ENCODE results near the gene TOX2.

TOX2 gene

GRCh38 chr20:43961116-43961515, 46.5 kb downstream of the TOX2 start:
- no peak for DNase-seq

GRCh38 chr20:43961541-43962471, 47.2 kb downstream of the TOX2 start:
- DNase-seq: no peak

- no peak for DNase-seq
Measured at GRCh38 chr20:43962530-43962929, 47.9 kb downstream of the TOX2 start.

GRCh38 chr20:43963233-43963632, 48.6 kb downstream of the TOX2 start:
- no peak for DNase-seq

- peak; percentile 63 for DNase-seq
Measured at GRCh38 chr20:43963872-43964791, 49.5 kb downstream of the TOX2 start.

- no peak for DNase-seq
Measured at GRCh38 chr20:43968341-43969000, 53.8 kb downstream of the TOX2 start.

GRCh38 chr20:43969028-43969447, 54.4 kb downstream of the TOX2 start:
- no peak for DNase-seq

GRCh38 chr20:43969501-43970182, 55.0 kb downstream of the TOX2 start:
- no peak for DNase-seq

- no peak for DNase-seq
Measured at GRCh38 chr20:43971267-43971666, 56.6 kb downstream of the TOX2 start.

GRCh38 chr20:43972051-43972450, 57.4 kb downstream of the TOX2 start:
- no peak for DNase-seq

GRCh38 chr20:43972692-43973091, 58.0 kb downstream of the TOX2 start:
- no peak for DNase-seq

- DNase-seq: no peak
Measured at GRCh38 chr20:43973231-43973630, 58.6 kb downstream of the TOX2 start.

- DNase-seq: no peak
Measured at GRCh38 chr20:43973671-43974450, 59.2 kb downstream of the TOX2 start.

GRCh38 chr20:43974695-43975094, 60.0 kb downstream of the TOX2 start:
- DNase-seq: no peak

GRCh38 chr20:43975096-43975768, 60.6 kb downstream of the TOX2 start:
- peak; percentile 88 for DNase-seq

- no peak for DNase-seq
Measured at GRCh38 chr20:43976547-43976946, 61.9 kb downstream of the TOX2 start.

GRCh38 chr20:43977252-43977651, 62.6 kb downstream of the TOX2 start:
- DNase-seq: no peak

- DNase-seq: no peak
Measured at GRCh38 chr20:43977962-43978361, 63.3 kb downstream of the TOX2 start.

- no peak for DNase-seq
Measured at GRCh38 chr20:43979576-43980105, 65.0 kb downstream of the TOX2 start.

GRCh38 chr20:43981540-43981939, 66.9 kb downstream of the TOX2 start:
- DNase-seq: no peak

- no peak for DNase-seq
Measured at GRCh38 chr20:43982016-43982415, 67.4 kb downstream of the TOX2 start.
